ENCODE results near the gene UIMC1. TPM values are rescaled to one million over a fixed set of nuclear protein-coding genes. Genes with fewer than 3 reads are reported as not detected.
"Not testable (repeated sequence)": the region's sequence is repeated elsewhere in the genome, so short reads cannot be mapped to it uniquely, and the experiment has no call there.

The UIMC1 gene
- total RNA-seq, 1 experiment from 2014 or later: 46.8 TPM

DNA sequence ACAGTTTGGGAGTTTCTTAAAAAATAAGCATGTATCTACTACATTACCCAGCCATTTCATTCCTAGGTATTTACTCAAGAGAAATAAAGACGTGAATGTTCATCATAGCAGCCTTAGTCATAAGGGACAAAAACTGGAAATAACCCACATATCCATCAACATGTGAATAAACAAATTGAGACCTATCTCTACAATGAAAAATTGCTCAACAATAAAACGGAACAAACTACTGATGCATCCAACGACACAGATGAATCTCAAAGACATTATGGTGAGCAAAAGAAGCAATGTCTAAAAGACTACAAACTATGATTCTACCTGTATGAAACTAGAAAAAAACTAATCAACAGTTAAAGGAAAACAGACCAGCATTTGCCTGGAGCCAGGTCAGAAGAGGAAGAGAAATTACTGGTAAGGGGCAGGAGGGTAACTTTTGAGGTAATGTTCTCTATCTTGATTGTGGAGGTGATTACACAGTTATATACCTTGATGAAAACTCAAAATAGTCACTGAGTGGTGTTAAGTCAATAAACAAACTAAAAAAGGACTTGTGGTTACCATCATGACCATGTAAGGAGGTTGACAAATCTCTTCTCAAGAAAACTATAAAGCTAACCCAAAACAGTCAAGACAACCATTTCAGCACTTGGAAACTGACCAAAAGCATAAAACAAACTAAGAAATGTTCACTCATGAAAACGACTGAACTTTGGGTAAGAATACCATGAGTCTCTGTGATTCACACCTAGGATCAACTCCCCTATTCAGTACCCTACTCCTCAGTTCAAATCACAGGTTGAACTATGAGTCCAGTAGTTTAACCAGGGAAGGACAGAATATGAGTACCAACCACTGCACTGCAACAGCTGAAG lies 10.4 kb downstream of the UIMC1 start:
- intact Hi-C loops (cut with micrococcal nuclease; ENCODE audit: unreplicated experiment): no loop called here
- ChIA-PET POLR2A (ENCODE audit: low non-redundant PET) (no interaction called here), CTCF (no interaction called here)
- Histone ChIP-seq H3K36me3 (ENCODE audit: insufficient read depth, low read length, poor library complexity, severe bottlenecking) (no peaks in the 10 kb centered on the region), H3K27ac (ENCODE audit: low read depth, low read length, poor library complexity, severe bottlenecking) (no peak overlapping the region), H3K4me1 (ENCODE audit: insufficient read depth, low read length, poor library complexity, severe bottlenecking) (no peaks in the 10 kb centered on the region), H3K4me3 (ENCODE audit: low read depth, low read length, poor library complexity, severe bottlenecking) (no peak overlapping the region), H3K27me3 (replicated peaks; ENCODE audit: insufficient read depth, low read depth, low read length, poor library complexity) (no peaks in the 10 kb centered on the region), H3K9me3 (ENCODE audit: low read depth, low read length, poor library complexity, severe bottlenecking) (no peaks in the 10 kb centered on the region)
- no peak for DNase-seq (ENCODE audit: low spot score)
- TF ChIP-seq EZH2 (IDR thresholded peaks at IDR 0.05; ENCODE audit: borderline replicate concordance, low read depth, low read length, poor library complexity, severe bottlenecking): no peak
- TF ChIP-seq, protein P1, sequence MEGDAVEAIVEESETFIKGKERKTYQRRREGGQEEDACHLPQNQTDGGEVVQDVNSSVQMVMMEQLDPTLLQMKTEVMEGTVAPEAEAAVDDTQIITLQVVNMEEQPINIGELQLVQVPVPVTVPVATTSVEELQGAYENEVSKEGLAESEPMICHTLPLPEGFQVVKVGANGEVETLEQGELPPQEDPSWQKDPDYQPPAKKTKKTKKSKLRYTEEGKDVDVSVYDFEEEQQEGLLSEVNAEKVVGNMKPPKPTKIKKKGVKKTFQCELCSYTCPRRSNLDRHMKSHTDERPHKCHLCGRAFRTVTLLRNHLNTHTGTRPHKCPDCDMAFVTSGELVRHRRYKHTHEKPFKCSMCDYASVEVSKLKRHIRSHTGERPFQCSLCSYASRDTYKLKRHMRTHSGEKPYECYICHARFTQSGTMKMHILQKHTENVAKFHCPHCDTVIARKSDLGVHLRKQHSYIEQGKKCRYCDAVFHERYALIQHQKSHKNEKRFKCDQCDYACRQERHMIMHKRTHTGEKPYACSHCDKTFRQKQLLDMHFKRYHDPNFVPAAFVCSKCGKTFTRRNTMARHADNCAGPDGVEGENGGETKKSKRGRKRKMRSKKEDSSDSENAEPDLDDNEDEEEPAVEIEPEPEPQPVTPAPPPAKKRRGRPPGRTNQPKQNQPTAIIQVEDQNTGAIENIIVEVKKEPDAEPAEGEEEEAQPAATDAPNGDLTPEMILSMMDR (conservative IDR thresholded peaks at IDR 0.05; ENCODE audit: low read depth, low read length): no peak
- no TSS peak for BruUV-seq (replicated peaks)

DNA sequence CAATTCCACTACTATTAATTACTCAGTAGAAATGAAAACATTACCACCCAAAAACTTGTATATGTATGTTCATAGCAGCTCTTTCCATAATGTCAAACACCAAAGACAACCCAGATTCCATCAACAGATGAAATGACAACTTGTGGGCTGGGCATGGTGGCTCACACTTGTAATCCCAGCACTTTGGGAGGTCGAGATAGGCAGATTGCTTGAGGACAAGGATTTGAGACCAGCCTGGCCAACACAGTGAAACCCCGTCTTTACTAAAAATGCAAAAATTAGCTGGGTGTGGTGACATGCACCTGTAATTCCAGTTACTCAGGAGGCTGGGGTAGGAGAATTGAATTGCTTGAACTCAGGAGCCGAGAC lies 11.5 kb downstream of the UIMC1 start:
- intact Hi-C loops (cut with micrococcal nuclease; ENCODE audit: unreplicated experiment): no loop called here
- Histone ChIP-seq H3K36me3 (ENCODE audit: insufficient read depth, low read length, poor library complexity, severe bottlenecking) (no peaks in the 10 kb centered on the region), H3K4me3 (ENCODE audit: low read depth, low read length, poor library complexity, severe bottlenecking) (no peak overlapping the region), H3K9me3 (ENCODE audit: low read depth, low read length, poor library complexity, severe bottlenecking) (no peaks in the 10 kb centered on the region), H3K4me1 (ENCODE audit: insufficient read depth, low read length, poor library complexity, severe bottlenecking) (no peaks in the 10 kb centered on the region), H3K27me3 (replicated peaks; ENCODE audit: insufficient read depth, low read depth, low read length, poor library complexity) (no peaks in the 10 kb centered on the region), H3K27ac (ENCODE audit: low read depth, low read length, poor library complexity, severe bottlenecking) (no peak overlapping the region)
- CTCF ChIA-PET: interaction anchor here (0.5 kb wide), 1 partner anchor 17 kb away, joined by 6 read pairs; no protein-coding TSS in a partner anchor
- DNase-seq (ENCODE audit: low spot score): no peak
- POLR2A ChIA-PET (ENCODE audit: low non-redundant PET): no interaction called here
- BruUV-seq (replicated peaks): no TSS peak
- no peak for TF ChIP-seq EZH2 (IDR thresholded peaks at IDR 0.05; ENCODE audit: borderline replicate concordance, low read depth, low read length, poor library complexity, severe bottlenecking)
- TF ChIP-seq, protein P1 (conservative IDR thresholded peaks at IDR 0.05; ENCODE audit: low read depth, low read length): no peak

DNA sequence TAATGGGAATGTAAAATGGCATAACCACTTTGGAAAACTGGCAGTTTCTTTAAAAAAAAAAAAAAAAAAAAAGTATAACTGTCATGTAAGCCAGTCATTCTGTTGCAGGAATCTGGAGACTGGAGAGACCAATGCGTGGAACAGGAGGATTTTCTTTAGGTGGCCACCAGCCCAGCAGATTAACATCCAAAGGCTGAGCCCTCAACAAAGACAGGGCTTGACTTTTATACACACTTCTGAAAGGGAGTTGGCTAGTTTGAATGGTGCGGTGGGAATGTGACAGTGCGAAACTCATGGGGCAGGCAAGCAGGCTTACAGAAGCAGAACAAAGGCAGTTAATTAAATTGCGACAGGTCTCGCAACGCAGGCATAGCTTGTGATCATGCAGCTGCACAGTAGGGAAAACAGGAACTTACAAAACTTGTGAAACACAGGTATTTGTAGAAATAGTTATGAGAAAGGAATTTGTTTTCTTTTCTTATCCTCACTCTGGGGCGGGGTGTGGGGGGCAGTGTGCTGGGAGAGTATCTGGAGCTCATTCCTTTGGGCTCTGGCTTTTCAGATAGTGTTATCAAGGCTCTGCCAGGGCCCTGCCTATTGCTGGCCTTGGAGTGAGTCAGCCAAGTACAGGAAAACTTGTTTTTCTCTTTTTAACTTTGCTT lies 12.0 kb downstream of the UIMC1 start:
- no peak overlapping the region for H3K4me3 ChIP-seq (ENCODE audit: low read depth, low read length, poor library complexity, severe bottlenecking)
- peak; percentile 17 for DNase-seq (ENCODE audit: low spot score)
- no peak overlapping the region for H3K27ac ChIP-seq (ENCODE audit: low read depth, low read length, poor library complexity, severe bottlenecking)
- ChIA-PET CTCF (interaction anchor here (0.5 kb wide), 1 partner anchor 17 kb away, joined by 6 read pairs; no protein-coding TSS in a partner anchor), POLR2A (ENCODE audit: low non-redundant PET) (no interaction called here)
- H3K9me3 ChIP-seq (ENCODE audit: low read depth, low read length, poor library complexity, severe bottlenecking): no peaks in the 10 kb centered on the region
- no peaks in the 10 kb centered on the region for H3K4me1 ChIP-seq (ENCODE audit: insufficient read depth, low read length, poor library complexity, severe bottlenecking)
- no peaks in the 10 kb centered on the region for H3K36me3 ChIP-seq (ENCODE audit: insufficient read depth, low read length, poor library complexity, severe bottlenecking)
- TF ChIP-seq EZH2 (IDR thresholded peaks at IDR 0.05; ENCODE audit: borderline replicate concordance, low read depth, low read length, poor library complexity, severe bottlenecking): no peak
- TF ChIP-seq, protein P1 (conservative IDR thresholded peaks at IDR 0.05; ENCODE audit: low read depth, low read length): no peak
- no peaks in the 10 kb centered on the region for H3K27me3 ChIP-seq (replicated peaks; ENCODE audit: insufficient read depth, low read depth, low read length, poor library complexity)
- no TSS peak for BruUV-seq (replicated peaks)
- intact Hi-C loops (cut with micrococcal nuclease; ENCODE audit: unreplicated experiment): no loop called here

DNA sequence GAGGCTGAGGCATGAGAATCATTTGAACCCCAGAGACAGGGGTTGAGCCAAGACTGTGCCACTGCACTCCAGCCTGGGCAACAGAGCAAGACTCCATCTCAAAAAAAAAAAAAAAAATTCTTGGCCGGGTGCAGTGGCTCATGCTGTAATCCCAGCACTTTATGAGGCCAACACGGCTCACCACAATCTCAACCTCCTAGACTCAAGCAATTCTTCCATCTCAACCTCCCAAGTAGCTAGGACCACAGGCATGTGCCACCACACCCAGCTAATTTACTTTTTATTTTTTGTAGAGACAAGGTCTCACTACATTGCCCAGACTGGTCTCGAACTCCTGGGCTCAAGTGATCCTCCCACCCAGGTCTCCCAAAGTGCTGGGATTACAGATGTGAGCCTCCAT lies 13.5 kb downstream of the UIMC1 start:
- BruUV-seq (replicated peaks); intact Hi-C loops (cut with micrococcal nuclease; ENCODE audit: unreplicated experiment); H3K4me3 ChIP-seq (ENCODE audit: low read depth, low read length, poor library complexity, severe bottlenecking); H3K36me3 ChIP-seq (ENCODE audit: insufficient read depth, low read length, poor library complexity, severe bottlenecking); CTCF ChIA-PET; H3K27me3 ChIP-seq (replicated peaks; ENCODE audit: insufficient read depth, low read depth, low read length, poor library complexity); H3K9me3 ChIP-seq (ENCODE audit: low read depth, low read length, poor library complexity, severe bottlenecking); H3K27ac ChIP-seq (ENCODE audit: low read depth, low read length, poor library complexity, severe bottlenecking); POLR2A ChIA-PET (ENCODE audit: low non-redundant PET); H3K4me1 ChIP-seq (ENCODE audit: insufficient read depth, low read length, poor library complexity, severe bottlenecking); DNase-seq (ENCODE audit: low spot score): not testable (repeated sequence)

Measured in A673 (cell line).